OCI-LY7 (cell line): ENCODE results near the gene ANGPTL4. TPM values are rescaled to one million over a fixed set of nuclear protein-coding genes. Genes with fewer than 3 reads are reported as not detected.
"Not testable (repeated sequence)": the region's sequence is repeated elsewhere in the genome, so short reads cannot be mapped to it uniquely, and the experiment has no call there.

ENCODE experiments used
- BruUV-seq: library from RNA; stranded (reverse); fragments of 400-500 nt; replicated peaks from 2 replicates; lab custom pipeline; 2021; lab: Mats Ljungman, UMichigan
- CTCF ChIA-PET: fragments of 300-600 bp; sonication (Branson Sonifier 250); formaldehyde crosslinking; loops from one replicate; lab custom pipeline; 2022; ENCODE audit warnings: antibody characterized with exemption; ENCODE audit not compliant: unreplicated experiment; lab: Charles Lee
- POLR2A ChIA-PET: fragments of 300-600 bp; sonication (Branson Sonifier 250); formaldehyde crosslinking; loops from one replicate; lab custom pipeline; 2022; ENCODE audit warnings: antibody characterized with exemption; lab: Charles Lee
- DNase-seq: peaks from one replicate; pipeline ENCODE4 v3.0.0-alpha.2; 2015; ENCODE audit warnings: low spot score
- H2AFZ ChIP-seq: fragments of 200-600 bp; sonication (generic), shearing (Covaris generic); 2 replicates; pipeline ENCODE4 v1.6.1; 2014; ENCODE audit warnings: mild to moderate bottlenecking, antibody characterized with exemption, low read length, moderate library complexity
- H3K27ac ChIP-seq: fragments of 200-600 bp; sonication (generic); 2 replicates; pipeline ENCODE4 v1.5.1; 2014; ENCODE audit warnings: mixed run types, low read depth, mild to moderate bottlenecking, moderate library complexity, low read length, inconsistent platforms; ENCODE audit not compliant: poor library complexity, severe bottlenecking
- H3K36me3 ChIP-seq: fragments of 200-600 bp; sonication (generic); 2 replicates; pipeline ENCODE4 v1.6.1; 2014; ENCODE audit warnings: mild to moderate bottlenecking, antibody characterized with exemption, low read length, moderate library complexity, mixed read lengths; ENCODE audit not compliant: insufficient read depth
- H3K4me1 ChIP-seq: fragments of 200-600 bp; sonication (generic); 2 replicates; pipeline ENCODE4 v1.5.1; 2014; ENCODE audit warnings: mild to moderate bottlenecking, low read length; ENCODE audit not compliant: insufficient read depth, poor library complexity, severe bottlenecking
- H3K4me2 ChIP-seq: fragments of 200-600 bp; sonication (generic); 2 replicates; pipeline ENCODE4 v1.6.1; 2014; ENCODE audit warnings: mild to moderate bottlenecking, low read length
- H3K4me3 ChIP-seq: fragments of 200-600 bp; sonication (generic); 2 replicates; pipeline ENCODE4 v1.5.1; 2014; ENCODE audit warnings: mild to moderate bottlenecking, low read depth, low read length; ENCODE audit not compliant: poor library complexity, severe bottlenecking
- H3K79me2 ChIP-seq: fragments of 200-600 bp; sonication (generic); 2 replicates; pipeline ENCODE4 v1.6.1; 2016; ENCODE audit warnings: low read depth, mild to moderate bottlenecking, low read length, moderate library complexity, mixed read lengths; ENCODE audit not compliant: insufficient read depth
- H3K9me2 ChIP-seq: fragments of 200-600 bp; sonication (generic); 2 replicates; pipeline ENCODE4 v1.6.1; 2016; ENCODE audit warnings: mild to moderate bottlenecking, low read length, mixed read lengths; ENCODE audit not compliant: insufficient read depth
- H3K9me3 ChIP-seq: fragments of 200-600 bp; sonication (generic); 2 replicates; pipeline ENCODE4 v1.6.1; 2014; ENCODE audit warnings: mild to moderate bottlenecking, mixed run types, low read length, mixed read lengths
- H4K20me1 ChIP-seq: fragments of 200-600 bp; sonication (generic); 2 replicates; pipeline ENCODE4 v1.6.1; 2014; ENCODE audit warnings: mild to moderate bottlenecking, antibody characterized with exemption, low read length, moderate library complexity, mixed read lengths; ENCODE audit not compliant: insufficient read depth
- CTCF ChIP-seq: fragments of 200-600 bp; sonication (generic); conservative IDR thresholded peaks from 2 replicates; pipeline ENCODE4 v1.5.1; 2014; ENCODE audit warnings: mild to moderate bottlenecking, antibody characterized with exemption, low read length, moderate library complexity, mixed read lengths
- EZH2phosphoT487 ChIP-seq: fragments of 200-600 bp; sonication (generic); IDR thresholded peaks from 2 replicates; pipeline ENCODE4 v1.6.1; 2018; ENCODE audit warnings: low read depth, borderline replicate concordance, mild to moderate bottlenecking, mixed run types, antibody characterized with exemption, low read length, moderate library complexity, mixed read lengths
- intact Hi-C: fragments of 100-400 bp; cut with micrococcal nuclease; formaldehyde crosslinking; loops from one replicate; pipeline ENCODE4 v1.10.0; 2022; ENCODE audit not compliant: unreplicated experiment
- total RNA-seq, 2 experiments: library from RNA; depleted of rRNA in 1 of 2; stranded (reverse); fragments of >200 nt in 1 of 2; shearing (Covaris generic) in 1 of 2; gene quantifications; 2 replicates each; pipeline ENCODE4 v1.2.3, GENCODE V29; 2014 to 2022

Gene ANGPTL4
- total RNA-seq, 2 experiments from 2014 or later = not detected

- Histone ChIP-seq H3K9me2 (no peaks in the 10 kb centered on the region), H3K36me3 (no peaks in the 10 kb centered on the region), H4K20me1 (no peaks in the 10 kb centered on the region), H3K4me3 (no peak overlapping the region), H3K27ac (no peak overlapping the region), H3K79me2 (no peaks in the 10 kb centered on the region), H3K4me1 (peaks cover 5% of the 10 kb centered on the region), H2AFZ (no peak overlapping the region), H3K9me3 (no peaks in the 10 kb centered on the region), H3K4me2 (no peak overlapping the region)
- TF ChIP-seq CTCF = no peak
- no peak for TF ChIP-seq EZH2phosphoT487
- intact Hi-C loops = no loop called here
- ChIA-PET POLR2A (no interaction called here), CTCF (no interaction called here)
- no peak for DNase-seq
- no TSS peak for BruUV-seq
Measured at GRCh38 chr19:8342316-8342683, 21.7 kb upstream of the ANGPTL4 start.

- no peaks in the 10 kb centered on the region for H4K20me1 ChIP-seq
- H2AFZ ChIP-seq = no peak within 1 kb of the TSS
- peak within 1 kb of the TSS; percentile 61 for H3K4me2 ChIP-seq
- H3K9me2 ChIP-seq = no peaks in the 10 kb centered on the region
- H3K4me3 ChIP-seq = peak within 1 kb of the TSS; percentile 42
- no TSS peak for BruUV-seq
- peaks cover 5% of the 10 kb centered on the region for H3K4me1 ChIP-seq
- H3K79me2 ChIP-seq = no peaks in the 10 kb centered on the region
- DNase-seq = peak; percentile 93
- no peaks in the 10 kb centered on the region for H3K9me3 ChIP-seq
- no peaks in the 10 kb centered on the region for H3K36me3 ChIP-seq
- POLR2A ChIA-PET = no interaction called here
- intact Hi-C loops = no loop called here
- no peak within 1 kb of the TSS for H3K27ac ChIP-seq
- CTCF ChIA-PET = no interaction called here
- TF ChIP-seq EZH2phosphoT487 (no peak), CTCF (no peak)
Measured at GRCh38 chr19:8342684-8343482, 21.1 kb upstream of the ANGPTL4 start, which contains the start of gene KANK3. KANK3 (minus strand) TSS chr19:8343262; CDS start chr19:8337828, 5,434 bp downstream.

- Histone ChIP-seq H3K36me3 (no peaks in the 10 kb centered on the region), H3K4me3 (peak overlapping the region; percentile 42), H3K4me1 (peaks cover 5% of the 10 kb centered on the region), H2AFZ (no peak overlapping the region), H3K9me3 (no peaks in the 10 kb centered on the region), H3K9me2 (no peaks in the 10 kb centered on the region), H3K4me2 (peak overlapping the region; percentile 61), H3K79me2 (no peaks in the 10 kb centered on the region), H3K27ac (no peak overlapping the region), H4K20me1 (no peaks in the 10 kb centered on the region)
- DNase-seq = no peak
- CTCF ChIA-PET = no interaction called here
- no peak for TF ChIP-seq CTCF
- TF ChIP-seq EZH2phosphoT487 = no peak
- intact Hi-C loops = no loop called here
- POLR2A ChIA-PET = no interaction called here
- BruUV-seq = no TSS peak
Measured at GRCh38 chr19:8343483-8343844, 20.5 kb upstream of the ANGPTL4 start.

- H2AFZ ChIP-seq, H3K4me3 ChIP-seq, BruUV-seq, H3K9me2 ChIP-seq, H3K36me3 ChIP-seq, POLR2A ChIA-PET, intact Hi-C loops, H3K4me2 ChIP-seq, H3K9me3 ChIP-seq, H3K27ac ChIP-seq, H3K79me2 ChIP-seq, CTCF ChIA-PET, H4K20me1 ChIP-seq, DNase-seq, H3K4me1 ChIP-seq: not testable (repeated sequence)
Measured at GRCh38 chr19:8349629-8350372, 14.2 kb upstream of the ANGPTL4 start.
